ENCODE results near the gene NSMF.

The NSMF gene

GRCh38 chr9:137478962-137479861, 20.1 kb upstream of the NSMF start:
- TF ChIP-seq CTCF (IDR thresholded peaks at IDR 0.05; ENCODE audit: unreplicated experiment in 3 of 3), result no peak
- Mint-ChIP-seq H3K4me1 (peaks cover 6% of the 10 kb centered on the region), H3K4me3 (no peak overlapping the region), H3K36me3 (ENCODE audit: low read depth) (no peaks in the 10 kb centered on the region), H3K27ac (peak overlapping the region in 1 of 3 experiments; percentile 27), H3K27me3 (ENCODE audit: low read depth) (no peaks in the 10 kb centered on the region), H3K9me3 (peaks cover 13% of the 10 kb centered on the region)

DNA sequence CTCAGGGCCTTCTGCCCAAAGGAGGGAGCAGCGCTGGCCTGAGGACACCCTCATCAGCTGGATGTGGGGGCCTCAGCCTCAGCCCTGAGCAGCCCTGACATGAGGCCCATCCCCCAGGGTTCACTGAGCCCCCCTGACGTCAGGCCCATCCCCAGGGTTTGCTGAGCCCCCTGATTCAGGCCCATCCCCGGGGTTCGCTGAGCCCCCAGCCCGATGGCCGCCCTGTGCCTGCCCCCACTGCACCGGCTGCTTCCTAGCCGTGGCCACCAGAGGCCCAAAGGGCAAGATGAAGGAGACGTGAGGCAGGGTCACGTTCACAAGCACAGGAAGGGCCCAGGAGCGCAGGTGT, 19.5 kb upstream of the NSMF start:
- Mint-ChIP-seq H3K36me3 (ENCODE audit: low read depth) (peaks cover 2% of the 10 kb centered on the region), H3K9me3 (peaks cover 17% of the 10 kb centered on the region), H3K4me3 (no peak overlapping the region), H3K27me3 (ENCODE audit: low read depth) (no peaks in the 10 kb centered on the region), H3K4me1 (peaks cover 6% of the 10 kb centered on the region), H3K27ac (no peak overlapping the region)
- no peak for TF ChIP-seq CTCF (IDR thresholded peaks at IDR 0.05; ENCODE audit: unreplicated experiment in 3 of 3)

- H3K36me3 Mint-ChIP-seq (ENCODE audit: low read depth), result peaks cover 3% of the 10 kb centered on the region
- no peak overlapping the region for H3K27ac Mint-ChIP-seq
- H3K9me3 Mint-ChIP-seq, result peaks cover 22% of the 10 kb centered on the region
- H3K27me3 Mint-ChIP-seq (ENCODE audit: low read depth), result no peaks in the 10 kb centered on the region
- H3K4me3 Mint-ChIP-seq, result no peak overlapping the region
- TF ChIP-seq CTCF (IDR thresholded peaks at IDR 0.05; ENCODE audit: unreplicated experiment in 3 of 3), result no peak
- H3K4me1 Mint-ChIP-seq, result peaks cover 6% of the 10 kb centered on the region
Observed at GRCh38 chr9:137477778-137478612, 18.9 kb upstream of the NSMF start.

DNA sequence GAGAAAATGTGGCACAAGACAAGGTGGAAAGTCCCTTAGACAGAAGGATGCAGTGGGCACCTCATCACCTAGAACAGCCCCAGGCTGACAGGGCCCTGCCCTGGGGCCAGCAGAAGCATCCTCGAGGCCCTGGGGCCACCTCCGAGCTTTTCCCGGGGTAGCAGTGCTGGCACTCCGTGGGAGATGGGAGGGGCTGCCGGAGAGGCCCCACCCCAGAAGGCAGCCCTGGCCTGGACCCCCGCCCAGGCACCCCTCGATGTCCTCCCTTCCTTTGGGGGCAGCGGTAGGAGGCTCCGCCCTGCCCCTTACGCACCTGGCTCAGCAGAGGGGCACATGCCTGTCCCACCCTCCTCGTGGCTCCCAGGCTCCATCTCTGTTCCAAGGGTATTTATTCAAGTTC, 17.7 kb upstream of the NSMF start:
- no peak for TF ChIP-seq CTCF (IDR thresholded peaks at IDR 0.05; ENCODE audit: unreplicated experiment in 3 of 3)
- H3K36me3 Mint-ChIP-seq (ENCODE audit: low read depth), result peaks cover 3% of the 10 kb centered on the region
- peaks cover 25% of the 10 kb centered on the region for H3K9me3 Mint-ChIP-seq
- no peak overlapping the region for H3K4me3 Mint-ChIP-seq
- no peak overlapping the region for H3K27ac Mint-ChIP-seq
- peaks cover 6% of the 10 kb centered on the region for H3K4me1 Mint-ChIP-seq
- no peaks in the 10 kb centered on the region for H3K27me3 Mint-ChIP-seq (ENCODE audit: low read depth)

GRCh38 chr9:137475666-137476065, 16.5 kb upstream of the NSMF start:
- no peak for TF ChIP-seq CTCF (IDR thresholded peaks at IDR 0.05; ENCODE audit: unreplicated experiment in 3 of 3)
- peaks cover 3% of the 10 kb centered on the region for H3K36me3 Mint-ChIP-seq (ENCODE audit: low read depth)
- H3K27me3 Mint-ChIP-seq (ENCODE audit: low read depth), result no peaks in the 10 kb centered on the region
- no peak overlapping the region for H3K27ac Mint-ChIP-seq
- no peak overlapping the region for H3K4me3 Mint-ChIP-seq
- peaks cover 29% of the 10 kb centered on the region for H3K9me3 Mint-ChIP-seq
- H3K4me1 Mint-ChIP-seq, result peaks cover 6% of the 10 kb centered on the region
